Activated naive CD8-positive, alpha-beta T cell treated with anti-CD3 and anti-CD28 coated beads for 36 hours (primary cell): ENCODE results near the gene IL7R. TPM values are rescaled to one million over a fixed set of nuclear protein-coding genes. Genes with fewer than 3 reads are reported as not detected.
"Not testable (repeated sequence)": the region's sequence is repeated elsewhere in the genome, so short reads cannot be mapped to it uniquely, and the experiment has no call there.

ENCODE experiments used
- DNase-seq: peaks from one replicate; pipeline ENCODE4 v3.0.0; 2021
- H3K27ac Mint-ChIP-seq: one replicate; pipeline ENCODE4 v1.8.0; 2022; ENCODE audit warnings: mild to moderate bottlenecking, moderate library complexity, mixed read lengths
- H3K27me3 Mint-ChIP-seq: one replicate; pipeline ENCODE4 v1.8.0; 2022; ENCODE audit warnings: mild to moderate bottlenecking, mixed read lengths
- H3K36me3 Mint-ChIP-seq: one replicate; pipeline ENCODE4 v1.8.0; 2021; ENCODE audit warnings: mild to moderate bottlenecking, mixed read lengths
- H3K4me1 Mint-ChIP-seq: one replicate; pipeline ENCODE4 v1.8.0; 2021; ENCODE audit warnings: mixed read lengths
- H3K4me3 Mint-ChIP-seq: one replicate; pipeline ENCODE4 v1.8.0; 2022; ENCODE audit warnings: mild to moderate bottlenecking, moderate library complexity, mixed read lengths
- H3K9me3 Mint-ChIP-seq: one replicate; pipeline ENCODE4 v1.8.0; 2022; ENCODE audit warnings: mixed read lengths
- total RNA-seq, 2 experiments: library from RNA; stranded (reverse); gene quantifications; one replicate each; pipeline ENCODE4 v1.2.3, GENCODE V29; 2021

IL7R gene
- total RNA-seq, 2 experiments from 2014 or later, result 112 to 117 TPM

DNA sequence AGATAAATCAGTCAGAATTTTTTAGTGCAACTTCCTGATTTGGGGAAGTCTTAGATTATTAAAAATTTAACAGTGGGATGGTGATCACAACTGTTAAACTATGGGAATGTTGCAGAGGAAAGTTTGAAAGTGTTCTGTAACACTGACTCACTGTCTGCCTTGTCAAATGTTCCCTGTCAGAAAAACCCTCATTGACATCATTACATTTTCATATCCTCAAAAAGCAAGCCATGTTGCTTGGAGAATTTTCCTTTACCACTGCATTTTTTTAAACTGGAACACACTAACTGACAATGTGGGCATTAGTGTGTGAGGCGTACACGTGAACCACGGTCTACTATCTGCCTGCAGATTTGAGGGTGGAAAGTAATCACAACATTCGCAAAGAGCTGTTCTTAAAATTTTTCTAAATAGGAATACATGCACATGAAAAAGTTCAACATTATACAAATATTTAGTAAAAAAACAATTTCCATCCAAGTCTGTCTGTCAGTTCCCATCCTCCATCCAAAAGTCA, 28.6 kb upstream of the IL7R start:
- H3K27me3 Mint-ChIP-seq, result no peaks in the 10 kb centered on the region
- no peaks in the 10 kb centered on the region for H3K9me3 Mint-ChIP-seq
- DNase-seq, result no peak
- H3K27ac Mint-ChIP-seq, result peak overlapping the region; percentile 94
- H3K36me3 Mint-ChIP-seq, result peaks cover 22% of the 10 kb centered on the region
- H3K4me3 Mint-ChIP-seq, result peak overlapping the region; percentile 32
- H3K4me1 Mint-ChIP-seq, result peaks cover 89% of the 10 kb centered on the region

DNA sequence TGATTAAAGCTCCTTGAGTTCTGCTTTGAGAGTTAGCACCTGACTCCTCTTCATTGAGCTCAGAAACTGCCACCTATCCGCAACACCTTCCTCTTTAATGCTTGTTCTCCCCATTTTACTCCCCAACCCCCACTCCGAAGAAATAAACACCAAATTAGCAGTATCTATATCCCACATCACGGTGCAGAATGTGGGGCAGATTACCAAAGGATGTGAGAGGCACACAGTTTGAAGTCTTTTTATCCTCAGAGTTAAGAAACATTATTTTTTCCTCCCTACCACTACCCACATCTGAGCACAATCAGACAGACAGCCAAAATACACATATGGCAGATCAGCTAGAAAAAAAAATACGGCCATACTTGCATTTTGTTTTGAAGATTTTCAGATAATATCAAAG, 26.1 kb upstream of the IL7R start:
- Mint-ChIP-seq H3K4me3 (peak overlapping the region; percentile 8), H3K9me3 (peaks cover 2% of the 10 kb centered on the region), H3K27ac (peak overlapping the region; percentile 98), H3K4me1 (peaks cover 88% of the 10 kb centered on the region), H3K36me3 (peaks cover 28% of the 10 kb centered on the region), H3K27me3 (no peaks in the 10 kb centered on the region)
- no peak for DNase-seq

DNA sequence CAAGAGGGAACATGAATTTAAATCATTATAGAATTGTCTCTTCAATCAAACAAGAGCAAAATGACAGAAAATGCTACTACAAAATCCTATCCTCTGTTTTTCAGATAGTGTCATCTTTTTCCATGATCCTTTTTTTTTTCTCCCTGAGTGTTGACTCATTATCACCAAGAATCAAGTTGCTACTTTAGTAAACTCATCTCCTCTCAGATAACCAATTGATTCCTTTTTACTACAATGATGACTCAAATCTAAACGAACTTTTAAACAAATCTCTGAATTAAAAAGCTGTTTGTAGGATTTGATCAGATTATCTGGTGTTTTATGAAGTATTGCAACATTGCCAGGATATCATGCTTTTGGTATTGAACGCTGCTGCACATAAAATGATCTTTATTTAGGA, 23.9 kb upstream of the IL7R start:
- Mint-ChIP-seq H3K9me3 (peaks cover 2% of the 10 kb centered on the region), H3K27ac (peak overlapping the region; percentile 98), H3K36me3 (peaks cover 30% of the 10 kb centered on the region), H3K4me1 (peaks cover 86% of the 10 kb centered on the region), H3K27me3 (no peaks in the 10 kb centered on the region), H3K4me3 (peak overlapping the region; percentile 35)
- no peak for DNase-seq

GRCh38 chr5:35833224-35833623, 23.5 kb upstream of the IL7R start:
- Mint-ChIP-seq H3K9me3 (peaks cover 4% of the 10 kb centered on the region), H3K36me3 (peaks cover 34% of the 10 kb centered on the region), H3K27ac (peak overlapping the region; percentile 98), H3K4me1 (peaks cover 85% of the 10 kb centered on the region), H3K4me3 (peak overlapping the region; percentile 49), H3K27me3 (no peaks in the 10 kb centered on the region)
- DNase-seq, result no peak

- Mint-ChIP-seq H3K9me3 (peaks cover 10% of the 10 kb centered on the region), H3K36me3 (peaks cover 51% of the 10 kb centered on the region)
- DNase-seq, result no peak
These were observed 20.6 kb upstream of the IL7R start for GRCh38 chr5:35835796-35836742.

GRCh38 chr5:35838370-35839042, 18.2 kb upstream of the IL7R start:
- H3K4me3 Mint-ChIP-seq, result peak overlapping the region; percentile 27
- peak; percentile 49 for DNase-seq
- H3K4me1 Mint-ChIP-seq, result peaks cover 64% of the 10 kb centered on the region
- no peaks in the 10 kb centered on the region for H3K27me3 Mint-ChIP-seq
- peaks cover 15% of the 10 kb centered on the region for H3K9me3 Mint-ChIP-seq
- H3K36me3 Mint-ChIP-seq, result peaks cover 54% of the 10 kb centered on the region
- peak overlapping the region; percentile 98 for H3K27ac Mint-ChIP-seq

More at GRCh38 chr5:35835796-35836742, 20.6 kb upstream of the IL7R start:
- H3K4me3 Mint-ChIP-seq, result peak overlapping the region; percentile 68
- H3K27ac Mint-ChIP-seq, result peak overlapping the region; percentile 98
- no peaks in the 10 kb centered on the region for H3K27me3 Mint-ChIP-seq
- H3K4me1 Mint-ChIP-seq, result peaks cover 85% of the 10 kb centered on the region

DNA sequence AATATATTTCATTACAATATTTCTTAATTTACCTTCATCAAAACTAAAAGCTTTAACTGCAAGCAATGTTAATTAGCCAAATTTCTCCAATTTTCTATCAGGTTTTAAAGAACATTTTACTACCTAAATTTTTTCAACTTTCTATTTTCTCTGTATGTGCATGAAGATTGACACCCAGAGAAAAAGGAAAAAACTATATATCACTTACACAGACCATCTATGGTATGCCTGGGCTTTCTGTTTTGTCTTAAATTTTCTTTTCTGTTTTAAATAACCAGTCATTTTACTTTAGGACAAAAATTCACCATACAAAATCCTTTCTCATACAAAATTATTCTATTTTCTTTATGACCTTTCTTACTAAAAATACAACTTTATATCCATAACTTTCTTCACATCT, 13.8 kb upstream of the IL7R start:
- Mint-ChIP-seq H3K36me3 (peaks cover 72% of the 10 kb centered on the region), H3K4me1 (peaks cover 28% of the 10 kb centered on the region), H3K9me3 (peaks cover 48% of the 10 kb centered on the region), H3K27me3 (no peaks in the 10 kb centered on the region), H3K4me3 (no peak overlapping the region), H3K27ac (no peak overlapping the region)
- DNase-seq, result no peak

DNA sequence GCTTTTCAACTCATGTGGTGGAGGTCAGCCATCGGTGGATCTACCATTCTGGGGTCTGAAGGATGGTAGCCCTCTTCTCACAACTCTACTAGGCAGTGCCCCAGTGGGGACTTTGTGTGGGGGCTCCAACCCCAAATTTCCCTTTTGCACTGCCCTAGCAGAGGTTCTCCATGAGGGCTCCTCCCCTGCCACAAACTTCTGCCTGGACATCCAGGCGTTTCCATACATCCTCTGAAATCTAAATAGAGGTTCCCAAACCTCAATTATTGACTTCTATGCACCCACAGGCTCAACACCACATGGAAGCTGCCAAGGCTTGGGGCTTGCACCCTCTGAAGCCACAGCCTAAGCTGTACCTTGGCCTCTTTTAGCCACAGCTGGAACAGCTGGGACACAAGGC, 11.2 kb upstream of the IL7R start:
- not testable (repeated sequence) for H3K27ac Mint-ChIP-seq, H3K27me3 Mint-ChIP-seq, H3K4me3 Mint-ChIP-seq, DNase-seq
- Mint-ChIP-seq H3K36me3 (peaks cover 68% of the 10 kb centered on the region), H3K4me1 (peaks cover 22% of the 10 kb centered on the region), H3K9me3 (peaks cover 45% of the 10 kb centered on the region)

DNA sequence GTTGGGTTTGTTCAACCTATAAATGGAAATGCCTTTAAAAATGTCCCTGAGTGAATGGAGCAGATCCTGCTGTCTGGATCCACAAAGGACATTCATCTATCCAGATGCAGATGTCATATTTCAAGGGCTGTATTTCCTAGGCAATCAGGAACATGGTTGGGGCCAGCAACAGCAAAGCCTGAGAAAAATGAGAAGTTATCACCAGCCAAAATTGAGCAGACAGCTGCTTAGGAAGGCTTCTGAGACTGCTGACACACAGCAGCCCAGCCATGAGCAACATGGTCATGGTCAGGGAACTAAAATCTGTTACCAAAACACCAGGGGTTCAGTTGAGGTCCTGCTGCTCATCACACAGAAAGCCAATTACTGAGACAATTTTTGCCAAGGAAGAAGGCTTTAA, 9.2 kb upstream of the IL7R start:
- no peak for DNase-seq
- H3K27me3 Mint-ChIP-seq, result no peaks in the 10 kb centered on the region
- peaks cover 77% of the 10 kb centered on the region for H3K36me3 Mint-ChIP-seq
- H3K9me3 Mint-ChIP-seq, result peaks cover 47% of the 10 kb centered on the region
- no peak overlapping the region for H3K27ac Mint-ChIP-seq
- no peak overlapping the region for H3K4me3 Mint-ChIP-seq
- peaks cover 36% of the 10 kb centered on the region for H3K4me1 Mint-ChIP-seq

GRCh38 chr5:35847961-35848360, 8.7 kb upstream of the IL7R start:
- DNase-seq, result no peak
- Mint-ChIP-seq H3K4me1 (peaks cover 37% of the 10 kb centered on the region), H3K36me3 (peaks cover 80% of the 10 kb centered on the region), H3K4me3 (no peak overlapping the region), H3K27me3 (no peaks in the 10 kb centered on the region), H3K9me3 (peaks cover 47% of the 10 kb centered on the region), H3K27ac (no peak overlapping the region)

DNA sequence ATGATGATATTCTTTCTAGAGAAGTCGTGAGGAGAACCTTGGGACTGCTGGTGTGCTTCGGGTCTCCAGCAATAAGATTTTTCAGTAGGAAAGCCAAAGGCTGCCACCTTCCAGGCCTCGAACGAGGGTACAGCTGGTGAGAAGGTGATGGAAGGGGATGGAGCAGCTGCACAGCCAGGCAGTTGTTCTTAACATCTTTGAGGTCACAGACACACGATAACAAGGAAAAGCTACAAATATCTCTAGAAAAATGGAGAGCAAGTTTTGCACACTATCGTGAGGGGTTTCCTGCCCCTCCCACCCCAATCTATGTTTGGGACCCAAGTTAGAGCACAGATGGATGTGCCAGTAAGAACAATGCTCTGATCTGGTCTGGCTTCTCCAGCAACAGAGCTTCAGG, 6.8 kb upstream of the IL7R start:
- H3K27ac Mint-ChIP-seq, result peak overlapping the region; percentile 29
- H3K4me1 Mint-ChIP-seq, result peaks cover 49% of the 10 kb centered on the region
- no peaks in the 10 kb centered on the region for H3K27me3 Mint-ChIP-seq
- peaks cover 85% of the 10 kb centered on the region for H3K36me3 Mint-ChIP-seq
- H3K4me3 Mint-ChIP-seq, result no peak overlapping the region
- peaks cover 38% of the 10 kb centered on the region for H3K9me3 Mint-ChIP-seq
- DNase-seq, result no peak

- peaks cover 27% of the 10 kb centered on the region for H3K9me3 Mint-ChIP-seq
- H3K27me3 Mint-ChIP-seq, result no peaks in the 10 kb centered on the region
- no peak for DNase-seq
- peaks cover 61% of the 10 kb centered on the region for H3K4me1 Mint-ChIP-seq
- H3K4me3 Mint-ChIP-seq, result peak overlapping the region; percentile 86
- H3K36me3 Mint-ChIP-seq, result peaks cover 82% of the 10 kb centered on the region
- peak overlapping the region; percentile 95 for H3K27ac Mint-ChIP-seq
These were observed 5.6 kb upstream of the IL7R start for GRCh38 chr5:35850967-35851680.

- Mint-ChIP-seq H3K27me3 (no peaks in the 10 kb centered on the region), H3K4me1 (peaks cover 70% of the 10 kb centered on the region), H3K27ac (peak overlapping the region; percentile 95), H3K4me3 (peak overlapping the region; percentile 86), H3K36me3 (peaks cover 78% of the 10 kb centered on the region), H3K9me3 (peaks cover 16% of the 10 kb centered on the region)
- DNase-seq, result peak; percentile 66
These were observed 4.5 kb upstream of the IL7R start for GRCh38 chr5:35852084-35852734.

DNA sequence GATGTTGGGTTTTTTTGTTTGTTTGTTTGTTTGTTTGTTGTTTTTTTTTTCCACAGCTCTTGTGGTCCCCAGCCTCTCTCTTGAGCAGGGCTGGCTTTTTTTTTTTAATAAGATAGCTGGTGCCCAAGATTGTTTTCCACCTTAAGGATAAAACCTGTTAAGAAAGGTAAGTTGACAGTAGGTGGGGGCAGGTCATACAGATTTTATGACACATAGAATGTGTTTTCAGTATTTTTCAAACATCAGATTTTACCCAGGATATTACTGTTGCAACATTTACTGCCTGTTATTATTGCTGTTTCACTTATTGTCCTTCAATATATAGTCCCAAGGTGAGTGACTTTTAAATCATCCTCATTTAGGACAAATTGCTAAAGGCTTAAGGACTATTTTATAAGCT, 3.9 kb upstream of the IL7R start:
- no peak for DNase-seq
- peaks cover 72% of the 10 kb centered on the region for H3K4me1 Mint-ChIP-seq
- H3K4me3 Mint-ChIP-seq, result peak overlapping the region; percentile 86
- peaks cover 78% of the 10 kb centered on the region for H3K36me3 Mint-ChIP-seq
- H3K27ac Mint-ChIP-seq, result peak overlapping the region; percentile 95
- H3K27me3 Mint-ChIP-seq, result no peaks in the 10 kb centered on the region
- peaks cover 11% of the 10 kb centered on the region for H3K9me3 Mint-ChIP-seq
